ENCODE measurements around the gene MPO. TPM values are rescaled to one million over a fixed set of nuclear protein-coding genes. Genes with fewer than 3 reads are reported as not detected.

MPO gene
- total and polyA plus RNA-seq, 9 of the 15 experiments (the other 6 are each of a cell fraction or from before 2014, with no cell fraction given), result 0.04 to 0.47 (median 0.39) TPM; not detected in 6

GRCh38 chr17:58245428-58246103 is 35.2 kb downstream of the MPO start:
- TF ChIP-seq ZC3H4 (CRISPR knock-in tag; IDR thresholded peaks at IDR 0.05; ENCODE audit: borderline replicate concordance), result no peak
- TF ChIP-seq ZNF324 (CRISPR knock-in tag; IDR thresholded peaks at IDR 0.05), result no peak
- no peak for TF ChIP-seq ZFX (CRISPR knock-in tag; IDR thresholded peaks at IDR 0.05)
- no peak for TF ChIP-seq ILK (tag; IDR thresholded peaks at IDR 0.05; ENCODE audit: borderline replicate concordance, low read depth)
- TF ChIP-seq TAF1 (IDR thresholded peaks at IDR 0.05; ENCODE audit: control insufficient read depth, extremely low read depth, insufficient read depth, low read length, severe bottlenecking), result no peak
- no peak for TF ChIP-seq ZNF384 (IDR thresholded peaks at IDR 0.05; ENCODE audit: low read depth, low read length)
- TF ChIP-seq UBTF (IDR thresholded peaks at IDR 0.05; ENCODE audit: borderline replicate concordance in 1 of 2, low read depth in 2 of 2, low read length in 2 of 2), result no peak
- TF ChIP-seq RBM22 (IDR thresholded peaks at IDR 0.05; ENCODE audit: low read depth, low read length, poor library complexity, severe bottlenecking), result no peak
- TF ChIP-seq ZKSCAN1 (IDR thresholded peaks at IDR 0.05; ENCODE audit: low read depth, low read length), result no peak
- TF ChIP-seq SREBF2 (CRISPR knock-in tag; IDR thresholded peaks at IDR 0.05), result no peak
- TF ChIP-seq POLR3A (IDR thresholded peaks at IDR 0.05; ENCODE audit: borderline replicate concordance, extremely low read depth, insufficient read depth, insufficient read length), result no peak
- CTCF ChIA-PET (ENCODE audit: low intra/inter-chr PET ratio), result no interaction called here
- Histone ChIP-seq H2AFZ (ENCODE audit: low read depth, low read length) (peak overlapping the region; percentile 20; the same call in 1 of the 2 replicates), H3K36me3 (ENCODE audit: control insufficient read depth, insufficient read depth, low read length) (no peaks in the 10 kb centered on the region), H3K27ac (ENCODE audit: extremely low read depth, low read depth, low read length) (no peak overlapping the region), H3K9me3 (replicated peaks; ENCODE audit: control insufficient read depth, insufficient read depth, low read depth, low read length) (no peaks in the 10 kb centered on the region; the same call in 1 of the 2 replicates), H3K4me1 (replicated peaks in 1 of 2; ENCODE audit: control insufficient read depth in 2 of 2, insufficient read depth in 2 of 2, low read length in 2 of 2) (peaks cover 17 to 23% of the 10 kb centered on the region in 2 experiments), H3K9me1 (ENCODE audit: control insufficient read depth, insufficient read depth, low read length) (no peaks in the 10 kb centered on the region), H3K9ac (ENCODE audit: insufficient read depth in 1 of 2, low read depth in 2 of 2, low read length in 2 of 2) (peak overlapping the region in 1 of 2 experiments; percentile 53; a peak in 1 of 4 replicates), H3K27me3 (ENCODE audit: control insufficient read depth in 2 of 2, insufficient read depth in 2 of 2, low read length in 2 of 2) (peaks cover 5 to 18% of the 10 kb centered on the region in 2 experiments), H3K4me3 (no peak overlapping the region), H3K4me2 (ENCODE audit: insufficient read depth, low read length) (no peak overlapping the region), H3K79me2 (ENCODE audit: control insufficient read depth, insufficient read depth, low read length) (no peaks in the 10 kb centered on the region), H4K20me1 (replicated peaks; ENCODE audit: control insufficient read depth, insufficient read depth, low read length) (no peaks in the 10 kb centered on the region)
- POLR2A ChIA-PET, result interaction anchor here (0.6 to 1.4 kb wide), 5 partner anchors 8 to 423 kb away, joined by 3 to 6 read pairs (median 3); no protein-coding TSS in a partner anchor
- DNase-seq (ENCODE audit: extremely low read depth in 1 of 4, low spot score in 3 of 4), result no peak
- WGBS (ENCODE audit: insufficient coverage, low coverage, missing lambda C conversion rate), result 43% methylated on average over 10 of the region's 10 CpGs
- intact Hi-C loops (cut with micrococcal nuclease) (no loop called here), in situ Hi-C loops (cut with MboI) (no loop called here)
- FAIRE-seq, result no peak
- ATAC-seq, result no peak; the same call in 2 of the 3 replicates
- BruUV-seq (replicated peaks), result no TSS peak
